Stimulated activated CD8-positive, alpha-beta memory T cell treated with anti-CD3 and anti-CD28 coated beads, Interleukin-4, amount 100 ng/mL, for 1 hour (primary cell): ENCODE results near the gene ADISSP.

Source experiments
- DNase-seq, 2 donors: peaks; one replicate each; pipeline ENCODE4 v3.0.0-alpha.2; 2020; ENCODE audit warnings: low read depth in 2 of 2, low spot score in 1 of 2

ADISSP gene

DNA sequence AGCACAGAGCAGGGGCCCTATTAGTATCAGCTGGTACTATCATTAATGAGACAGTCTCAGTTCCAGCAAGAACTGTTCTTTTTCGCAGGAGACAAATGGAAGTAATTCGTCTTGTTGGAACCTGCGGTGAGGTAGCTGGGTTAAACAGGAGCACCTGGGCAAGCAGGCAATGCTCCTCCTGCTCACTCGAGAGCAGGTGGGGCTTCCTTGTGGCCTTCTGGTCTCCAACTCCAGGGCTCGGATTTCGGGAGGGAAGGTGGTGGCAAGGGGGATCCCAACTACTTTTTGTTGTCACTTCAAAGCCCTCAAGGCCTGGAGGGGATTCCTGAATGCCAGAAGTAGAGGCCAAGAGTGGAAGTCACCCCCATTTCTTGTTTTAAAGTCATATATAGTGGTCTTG, 15.0 kb upstream of the ADISSP start:
- DNase-seq, result no peak

DNA sequence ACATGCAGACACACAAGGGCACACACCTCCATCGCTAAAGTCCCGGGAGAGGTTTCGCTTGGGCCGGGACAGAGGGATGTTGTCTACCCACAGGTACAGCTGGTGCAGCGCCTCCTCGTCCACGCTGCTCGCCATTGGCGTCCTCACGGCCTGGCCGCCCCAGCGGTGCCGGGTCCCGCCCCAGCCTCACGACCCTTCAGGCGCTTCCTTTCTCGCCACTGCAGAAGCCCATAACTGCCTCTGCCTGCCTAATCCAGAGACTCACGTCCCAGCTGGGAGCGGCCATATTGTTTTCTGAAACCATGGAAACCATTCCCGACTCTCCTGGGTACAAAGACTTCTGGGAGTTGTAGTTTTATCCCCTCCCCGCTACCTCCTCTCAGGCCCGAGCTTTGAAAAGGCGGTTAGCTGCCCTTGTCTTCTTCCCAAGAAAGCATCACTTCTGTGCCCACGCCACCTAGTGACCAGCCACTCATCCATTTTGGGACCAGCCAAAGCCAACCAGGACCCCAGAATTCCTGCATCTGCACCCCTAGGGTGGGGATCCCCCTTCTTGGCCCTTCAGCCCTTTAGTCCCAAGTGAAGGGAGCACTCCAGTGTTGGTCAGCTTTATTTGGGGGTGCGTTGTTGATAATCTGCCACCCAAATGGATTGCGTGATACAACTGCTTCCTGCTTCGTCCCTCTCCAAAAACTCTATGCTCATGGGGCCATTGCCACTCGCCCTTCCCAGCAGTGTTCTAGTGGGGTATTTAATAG, 13.8 kb upstream of the ADISSP start, which contains the start of gene SPEF1:
Gene SPEF1, minus strand, starts transcription at position 296 of the 758 bp plus-strand sequence. Its CDS starts 161 bp downstream, at position 135.
- DNase-seq, result no peak

DNA sequence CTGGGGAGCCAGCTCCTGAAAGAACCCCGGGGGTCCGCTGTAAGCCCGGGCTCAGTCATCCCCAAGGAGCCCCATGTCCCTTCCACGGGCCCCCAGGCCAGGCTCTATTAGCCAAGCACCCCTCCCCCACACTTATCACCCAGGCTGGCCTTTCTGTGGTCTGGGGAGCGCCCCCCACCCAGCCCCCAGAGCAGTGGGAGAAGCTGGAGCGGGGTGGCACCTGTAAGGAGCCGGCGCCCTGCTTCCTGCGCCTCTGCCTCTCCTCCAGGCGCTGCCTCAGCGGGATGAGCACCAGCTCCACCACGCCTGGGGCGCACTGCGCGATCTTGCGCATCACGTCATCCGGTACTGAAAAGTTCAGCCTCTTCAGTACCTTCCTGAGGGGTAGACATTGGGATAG, 11.4 kb upstream of the ADISSP start:
- no peak for DNase-seq

DNA sequence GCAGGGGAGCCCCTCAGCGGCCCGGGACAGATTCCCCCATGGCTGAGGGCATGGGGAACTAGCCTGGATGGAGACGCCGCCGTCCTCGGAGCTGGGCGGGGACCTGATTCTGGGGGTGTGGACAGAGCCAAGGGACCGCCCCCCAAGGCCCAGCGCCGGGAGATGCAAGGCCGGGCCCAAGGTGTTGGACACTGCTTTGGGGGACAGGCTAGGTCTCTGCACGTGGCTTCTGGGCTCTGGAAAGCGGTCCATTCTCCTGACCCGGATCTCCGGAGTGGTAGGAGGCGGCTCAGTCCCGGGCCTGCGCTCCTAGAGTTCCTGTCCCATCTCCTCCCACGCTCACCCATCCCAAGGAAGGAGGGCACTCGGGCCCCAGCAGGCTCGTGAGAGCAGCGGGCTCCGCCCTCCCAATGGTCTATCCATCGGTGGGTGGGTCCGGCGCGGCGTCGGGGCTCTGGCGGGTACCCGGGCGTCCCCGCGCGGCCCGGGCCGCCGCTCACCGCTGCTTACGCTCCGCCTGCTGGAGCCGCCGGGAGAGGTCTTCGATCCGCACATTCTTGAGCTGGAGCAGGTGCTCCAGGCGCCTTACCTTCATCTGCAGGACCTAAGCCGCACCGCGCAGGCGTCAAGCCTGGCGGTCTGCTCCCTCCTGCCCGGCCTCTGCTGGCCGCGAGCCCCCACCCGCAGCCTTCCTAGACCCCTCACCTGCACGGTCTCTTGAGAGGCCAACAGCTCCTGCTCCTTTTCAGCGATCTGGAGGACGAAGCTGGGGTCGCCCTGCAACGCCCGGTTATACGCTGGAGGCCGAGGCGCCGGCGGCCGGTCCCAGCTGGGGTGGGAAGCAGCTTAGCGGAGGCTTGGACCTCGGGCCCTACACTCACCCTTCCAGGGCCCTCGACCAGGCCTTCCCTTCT, 10.4 kb upstream of the ADISSP start:
- DNase-seq, result no peak

DNA sequence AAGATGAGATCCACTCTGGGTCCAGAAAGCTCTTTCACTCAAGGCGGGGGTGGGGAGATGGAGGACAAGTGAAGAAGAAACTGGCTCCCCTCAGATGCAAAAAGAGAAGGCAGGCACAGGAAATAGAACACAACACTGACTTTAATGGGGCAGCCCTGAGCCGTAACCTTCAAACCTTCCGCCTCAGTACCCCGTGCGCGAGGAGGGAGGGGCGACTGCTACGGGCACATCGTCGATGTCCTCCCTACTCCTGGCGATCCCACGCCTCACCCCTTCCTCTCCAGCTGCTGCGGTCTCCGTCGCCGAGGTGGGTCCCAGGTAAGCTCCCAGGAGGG, 9.8 kb upstream of the ADISSP start:
- no peak for DNase-seq

DNA sequence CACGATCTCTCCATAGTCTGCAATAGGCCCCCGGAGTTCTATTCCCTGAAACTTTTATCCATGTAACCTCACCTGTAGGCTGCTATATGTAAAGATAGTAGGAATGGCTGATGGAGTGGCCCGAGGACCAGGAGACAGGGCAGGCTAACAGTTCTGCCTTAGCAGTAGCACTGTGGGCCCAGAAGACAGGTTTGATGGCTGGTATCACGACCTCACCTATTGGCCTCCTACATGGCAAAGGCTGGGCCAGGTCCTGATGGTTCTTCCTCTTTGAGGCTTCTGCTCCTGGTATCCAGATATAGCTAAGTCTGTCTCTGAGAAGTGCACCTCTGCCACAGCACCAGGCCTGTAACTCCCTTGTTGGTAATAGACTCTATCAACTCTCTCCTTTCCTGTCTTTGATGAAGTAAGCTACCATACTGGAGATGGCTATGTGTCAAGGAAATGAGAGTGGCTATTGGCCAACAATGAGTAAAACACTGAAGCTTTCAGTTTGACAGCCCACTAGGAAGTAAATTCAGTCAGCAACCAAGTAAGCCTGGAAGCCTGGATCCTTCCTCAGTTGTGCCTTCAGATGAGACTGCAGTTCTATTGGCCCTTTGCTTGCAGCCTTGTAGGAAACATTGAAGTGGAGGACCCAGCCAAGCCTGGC, 8.0 kb upstream of the ADISSP start:
- no peak for DNase-seq

DNA sequence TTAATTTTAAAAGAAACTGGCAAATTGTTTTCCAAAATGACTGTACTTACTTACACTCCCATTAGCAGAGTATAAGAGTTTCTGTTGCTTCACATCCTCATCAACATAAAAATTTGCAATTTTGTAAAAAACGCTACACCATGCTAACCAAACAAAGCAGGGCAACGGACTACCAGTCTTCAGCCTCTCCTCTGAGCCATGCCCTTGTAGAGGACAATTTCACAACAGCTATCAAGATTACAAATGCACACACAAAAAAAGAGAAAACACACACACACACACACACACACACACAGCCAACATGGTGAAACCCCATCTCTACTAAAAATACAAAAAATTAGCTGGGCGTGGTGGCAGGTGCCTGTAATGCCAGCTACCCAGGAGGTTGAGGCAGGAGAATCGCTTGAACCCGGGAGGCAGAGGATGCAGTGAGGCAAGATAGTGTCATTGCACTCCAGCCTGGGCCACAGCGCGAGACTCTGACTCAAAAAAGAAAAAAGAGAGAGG, 4.1 kb upstream of the ADISSP start:
- DNase-seq, result no peak

DNA sequence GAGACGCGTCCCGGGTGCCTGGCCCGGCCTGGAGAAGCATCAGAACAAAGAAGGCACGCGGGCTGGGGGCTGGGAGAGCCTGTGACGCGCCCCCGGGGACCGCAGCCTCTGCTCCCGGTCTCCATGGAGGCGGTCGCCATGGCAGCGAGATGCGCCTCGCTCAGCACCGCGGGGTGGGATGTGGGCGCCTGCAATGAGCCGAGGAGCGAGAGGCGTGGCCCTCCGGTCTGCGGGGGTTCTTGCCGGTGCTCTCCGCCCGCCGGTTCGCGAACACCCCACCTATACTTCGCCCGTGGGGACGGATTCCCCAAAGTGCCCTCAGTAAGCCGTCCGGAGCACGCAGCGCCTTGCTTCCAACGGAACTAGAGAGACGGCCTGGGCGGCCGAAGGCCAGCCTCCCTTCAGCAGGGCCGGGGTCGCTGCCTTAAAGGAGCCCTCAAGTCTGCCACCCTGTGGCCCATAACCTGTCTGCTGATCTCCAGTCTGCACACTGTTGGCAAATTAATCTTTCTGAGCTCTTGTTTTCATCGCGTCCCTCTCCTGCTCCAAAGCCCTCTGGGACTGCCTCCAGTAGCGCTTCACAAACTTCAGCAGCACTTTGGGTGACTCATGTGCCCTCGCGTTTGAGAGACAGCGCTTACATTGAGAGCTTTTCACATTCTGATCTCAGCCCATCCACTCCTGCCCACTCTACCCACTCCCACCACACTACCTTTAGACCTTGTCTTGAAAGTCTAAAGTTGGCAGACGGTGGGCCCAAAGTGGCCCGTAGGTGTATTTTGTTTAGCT, 983 bp upstream of the ADISSP start:
- DNase-seq, result peak; percentile 51 to 69

DNA sequence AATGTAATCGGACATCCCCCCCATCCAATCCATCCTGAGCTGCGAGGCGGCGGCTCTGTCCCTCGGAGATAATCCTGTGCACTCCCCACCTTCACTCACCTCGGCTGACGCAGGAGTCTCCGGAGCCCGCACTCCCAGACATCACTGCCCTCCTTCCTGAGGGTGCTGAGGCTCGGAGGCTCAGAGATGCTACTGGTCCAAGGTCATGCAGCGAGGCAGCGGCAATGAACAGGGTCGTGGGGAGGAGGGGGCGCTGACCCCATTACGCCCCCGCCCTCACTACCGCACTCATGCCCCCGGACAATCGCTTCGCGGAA, 485 bp downstream of the ADISSP start:
- no peak for DNase-seq

DNA sequence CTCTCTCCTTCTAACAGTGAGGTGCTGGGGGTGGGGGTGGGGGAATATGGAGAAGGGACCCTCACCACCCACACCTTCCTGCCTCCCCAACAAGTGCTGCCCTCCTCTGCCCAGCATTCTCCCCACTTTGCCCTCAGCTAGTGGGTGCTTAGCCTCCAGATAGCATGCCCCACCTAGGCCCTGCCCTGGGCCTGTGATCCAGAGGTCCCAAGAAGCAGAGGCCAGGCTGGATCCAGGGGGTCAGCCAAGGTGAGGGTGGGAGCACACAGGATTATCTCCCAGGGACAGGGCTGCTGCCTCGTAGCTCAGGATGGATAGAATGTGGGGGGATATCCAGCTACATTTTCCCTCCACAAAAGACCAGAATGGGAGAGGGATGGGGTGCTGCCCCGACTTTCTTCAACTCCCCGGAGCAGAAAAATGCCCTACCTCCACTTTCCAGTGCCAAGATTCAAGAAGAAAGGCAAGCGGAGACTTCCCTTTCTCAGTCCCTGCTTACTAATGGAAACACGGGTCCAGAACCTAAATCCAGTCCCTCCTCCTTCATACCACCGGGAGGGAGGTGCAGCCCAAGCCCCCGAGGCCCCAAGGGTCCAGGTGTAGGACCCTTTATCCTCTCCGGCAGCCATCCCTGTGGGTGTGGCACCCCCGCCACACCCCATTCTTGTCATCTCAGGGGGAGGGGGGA, 987 bp downstream of the ADISSP start:
- DNase-seq, result no peak

DNA sequence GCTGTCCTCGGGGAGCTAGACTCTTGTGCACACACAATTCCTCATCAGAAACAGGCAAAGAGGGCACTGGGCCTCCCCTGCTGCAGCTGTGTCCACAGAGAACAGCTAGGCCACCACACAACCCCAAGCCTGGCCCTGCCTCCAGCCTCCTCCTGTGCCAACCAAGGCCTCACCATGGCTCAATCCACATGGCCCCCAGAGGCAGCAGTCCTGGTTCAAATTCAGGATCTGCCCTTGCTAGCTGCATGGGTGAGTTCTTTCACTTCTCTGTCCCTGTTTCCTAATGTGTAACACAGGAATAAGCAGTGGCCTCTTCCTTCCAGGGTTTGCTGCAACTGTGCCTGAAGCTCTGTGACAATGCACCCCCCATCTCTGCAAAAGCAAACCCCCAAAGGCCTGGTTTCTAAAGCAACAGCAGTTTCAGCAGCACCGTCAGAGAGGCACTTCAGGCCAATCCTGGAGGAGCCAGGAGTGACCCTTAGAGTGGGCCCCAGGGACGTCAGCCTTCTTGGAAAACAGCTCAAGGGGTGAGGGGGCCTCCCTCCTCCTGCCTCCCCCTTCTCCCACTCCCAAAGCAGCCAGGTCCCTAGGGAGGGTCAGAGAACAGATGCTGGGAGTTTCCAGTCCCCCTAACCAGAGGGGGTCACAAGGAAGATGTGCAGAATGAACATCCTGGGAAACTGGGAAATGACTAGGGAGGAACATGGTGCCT, 2.2 kb downstream of the ADISSP start:
- DNase-seq, result no peak

DNA sequence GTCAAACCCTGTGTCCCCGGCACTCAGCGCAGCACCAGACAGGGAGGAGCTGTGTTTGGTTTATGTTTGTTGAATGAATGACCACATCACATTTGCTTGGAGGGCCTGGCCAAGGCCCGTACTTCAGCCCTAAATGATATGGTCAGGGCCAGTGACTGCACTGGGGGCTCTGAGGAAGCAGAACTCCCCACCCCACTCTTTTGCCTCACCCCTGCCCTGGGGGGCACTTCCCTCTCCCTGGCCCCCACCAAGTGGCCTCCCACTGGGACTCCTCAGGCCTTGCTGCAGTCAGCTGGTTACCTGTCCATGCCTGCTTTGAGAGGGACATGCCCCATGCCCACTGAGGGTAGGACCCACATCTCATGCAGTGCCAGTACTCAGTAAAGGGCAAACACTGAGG, 2.9 kb downstream of the ADISSP start:
- no peak for DNase-seq

DNA sequence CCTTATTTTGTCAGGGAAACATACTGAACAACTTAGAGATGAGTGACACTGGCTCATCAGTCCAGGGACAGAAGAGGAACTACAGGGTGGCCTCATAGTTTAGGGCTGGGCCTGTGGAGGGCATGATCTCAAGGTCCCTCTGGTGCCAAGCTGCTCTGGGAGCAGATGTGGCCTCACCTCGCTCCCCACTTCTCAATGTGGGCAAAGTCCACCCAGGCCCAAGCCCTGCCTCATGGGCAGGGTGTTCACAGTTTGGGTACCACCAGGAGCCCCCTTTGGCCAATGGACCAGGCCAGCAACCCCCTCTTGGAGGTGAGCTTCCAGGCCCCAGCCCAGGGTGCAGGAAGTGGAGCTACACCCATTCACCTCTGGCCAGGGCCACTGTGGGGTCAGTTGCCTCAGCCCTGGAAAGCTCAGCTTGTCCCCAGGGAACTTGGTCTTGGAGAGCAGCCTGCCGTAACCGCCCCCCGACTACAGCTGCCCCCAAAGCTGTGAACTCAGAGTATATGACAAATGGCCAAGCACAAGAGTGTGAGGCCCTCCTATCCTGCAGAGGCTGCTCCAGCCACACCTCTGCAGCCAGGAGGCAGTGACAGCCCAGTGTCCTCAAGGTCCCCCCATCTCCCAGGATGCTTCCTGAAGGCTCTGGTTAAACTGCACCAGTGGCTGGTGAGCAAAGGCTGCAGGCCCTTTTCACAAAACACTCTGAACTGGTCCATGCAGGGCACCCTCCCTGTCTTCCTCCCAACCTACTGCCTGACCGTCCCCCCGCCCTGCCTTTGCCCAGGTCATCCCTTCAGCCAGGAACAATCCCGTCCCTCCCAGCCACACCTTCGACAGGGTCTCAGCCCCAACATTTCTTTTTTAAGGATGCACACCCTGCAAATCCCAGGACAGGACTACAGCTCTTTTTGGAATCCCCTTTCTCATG, 3.6 kb downstream of the ADISSP start:
- DNase-seq, result no peak

DNA sequence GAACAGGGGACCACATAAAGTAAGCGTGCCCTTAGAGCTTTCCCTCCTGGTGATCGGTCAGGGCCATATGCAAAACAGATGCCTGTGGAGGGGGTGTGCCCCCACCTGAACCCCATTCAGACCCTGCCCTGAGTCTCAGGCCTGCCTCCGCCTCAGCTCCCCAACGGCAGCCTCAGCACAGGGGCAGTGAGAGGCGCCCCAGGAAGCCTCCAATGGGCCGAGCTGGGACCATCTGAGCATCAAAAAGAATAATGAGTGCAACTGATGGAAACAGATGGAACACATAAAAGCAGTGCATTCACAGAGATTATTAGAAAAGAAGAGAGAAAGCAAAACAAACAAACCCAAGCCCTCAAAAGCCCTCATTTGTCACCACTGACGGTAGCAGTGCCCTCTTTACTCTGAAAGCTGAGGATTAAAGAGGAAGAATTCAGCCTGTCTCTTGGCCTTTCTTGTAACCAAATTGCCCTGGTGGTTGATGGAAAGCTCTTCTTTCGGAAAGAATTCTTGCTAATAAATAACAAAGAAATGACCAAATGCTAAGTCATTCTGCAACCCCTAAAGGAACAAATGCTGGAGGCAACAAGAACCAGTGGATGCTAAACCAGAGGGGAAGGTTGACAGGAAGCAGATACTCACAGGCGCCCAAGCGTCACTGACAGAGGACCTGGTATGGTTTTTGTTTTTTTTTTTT, 6.8 kb downstream of the ADISSP start:
- DNase-seq, result no peak

DNA sequence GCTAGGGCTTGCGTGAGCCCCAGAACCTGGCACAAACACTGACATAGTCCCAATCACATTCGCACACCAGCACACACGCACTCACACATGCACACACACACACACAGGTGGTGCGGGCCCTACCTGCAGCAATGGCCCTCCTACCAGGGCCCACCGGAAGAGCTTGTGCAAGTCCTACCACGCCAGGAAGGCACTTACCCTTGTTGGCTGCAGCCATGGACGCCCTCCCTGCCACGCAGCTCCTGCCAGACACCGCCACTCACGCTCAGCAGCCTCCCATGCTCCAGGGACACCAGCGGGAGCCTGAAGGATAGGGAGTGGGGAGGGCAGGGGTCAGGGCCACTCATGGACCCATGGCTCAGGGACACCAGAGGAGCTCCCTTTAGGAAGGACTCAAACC, 7.7 kb downstream of the ADISSP start:
- no peak for DNase-seq

DNA sequence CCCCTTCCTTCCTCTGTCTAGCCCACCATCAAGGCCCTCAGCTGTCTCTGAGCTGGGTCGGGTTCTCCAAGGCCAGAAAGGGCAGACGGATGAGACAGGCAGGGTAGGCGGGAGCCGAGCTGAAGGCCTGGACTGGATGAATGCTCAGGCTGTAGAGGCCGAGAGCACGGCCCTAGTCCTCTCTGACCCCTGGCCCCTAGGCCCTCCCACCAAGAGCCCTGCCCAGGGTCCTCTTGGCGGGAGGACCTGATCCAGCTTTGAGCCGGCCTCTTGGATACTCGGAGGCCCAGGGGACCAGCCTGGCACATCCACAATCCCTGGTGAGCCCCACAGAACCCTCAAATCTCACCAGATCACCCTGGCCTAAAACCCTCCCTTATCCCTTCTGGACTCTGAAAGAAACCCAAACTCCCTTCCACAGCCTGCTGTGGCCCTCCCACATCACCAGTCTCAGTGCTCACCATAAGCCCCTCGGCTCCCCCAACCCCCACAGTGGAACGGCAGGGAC, 8.2 kb downstream of the ADISSP start:
- DNase-seq, result no peak

DNA sequence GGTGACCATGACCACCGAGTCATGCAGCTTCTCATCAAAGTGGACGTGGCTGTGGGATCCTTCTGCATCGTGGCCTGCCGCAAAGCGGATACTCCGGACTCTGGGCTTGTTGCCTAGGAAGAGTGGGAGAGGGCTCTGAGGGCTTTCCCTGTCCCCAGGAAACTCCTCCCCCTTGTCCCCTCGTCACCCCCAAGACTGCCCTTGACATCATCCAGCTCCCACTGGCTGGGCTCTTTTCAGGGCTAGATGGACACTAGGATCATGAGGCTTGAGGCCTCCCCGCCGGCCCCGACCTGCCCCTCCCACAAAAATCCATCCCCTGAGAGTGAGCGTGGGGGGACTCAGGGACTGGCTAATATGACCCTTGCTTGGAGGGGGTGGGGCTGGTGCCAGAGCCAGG, 9.0 kb downstream of the ADISSP start:
- no peak for DNase-seq

DNA sequence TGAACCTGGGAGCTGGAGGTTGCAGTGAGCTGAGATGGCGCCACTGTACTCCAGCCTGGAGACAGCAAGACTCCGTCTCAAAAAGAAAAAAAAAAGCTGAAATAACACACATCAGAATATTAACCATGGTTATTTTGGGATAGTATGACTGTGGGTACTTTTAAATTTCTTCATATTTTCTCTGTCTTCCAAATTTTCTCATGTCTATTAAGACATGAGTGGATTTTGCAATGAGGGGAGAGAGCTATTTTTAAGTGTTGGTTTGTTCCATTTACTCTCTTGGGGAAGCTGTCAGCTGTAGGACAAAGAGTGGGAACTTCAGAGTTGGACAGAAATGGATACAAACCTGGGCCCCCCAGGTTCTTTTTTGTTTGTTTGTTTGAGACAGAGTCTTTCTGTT, 10.3 kb downstream of the ADISSP start:
- DNase-seq, result no peak
